SH-SY5Y (cell line): ENCODE results near the gene PDLIM1.

Experiments used
- GATA2 ChIP-seq: IDR thresholded peaks from 2 replicates; pipeline ENCODE4 v1.6.1; 2011; ENCODE audit warnings: mild to moderate bottlenecking, low read depth, low read length
- GATA3 ChIP-seq: IDR thresholded peaks from 2 replicates; pipeline ENCODE4 v1.6.1; 2011; ENCODE audit warnings: low read depth, mild to moderate bottlenecking, low read length, moderate library complexity

DNA sequence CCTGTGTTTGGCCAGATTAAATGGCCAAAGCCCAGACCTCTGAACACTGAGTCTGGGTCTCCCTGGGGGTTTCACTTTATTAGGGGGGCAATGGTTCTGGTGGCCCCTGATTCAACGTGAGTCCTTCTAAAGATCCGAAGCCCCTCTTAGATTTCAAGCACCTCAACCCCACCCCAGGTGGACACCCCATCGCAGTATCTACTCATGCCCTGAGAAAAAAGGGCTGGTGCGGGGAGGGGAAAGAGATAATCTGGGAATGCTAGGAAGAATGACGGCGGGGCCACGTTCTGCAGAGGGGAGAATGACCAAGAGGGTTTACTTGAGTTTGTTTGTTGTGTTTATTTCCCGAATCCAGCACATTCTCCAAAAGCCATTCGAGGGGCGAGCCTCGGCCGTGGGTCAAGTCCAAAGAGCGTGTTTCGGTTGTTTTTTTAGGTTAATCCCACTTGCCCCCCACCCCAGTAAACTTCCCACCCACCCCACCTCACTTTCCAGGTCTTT, 832 bp downstream of the PDLIM1 start:
- no peak for TF ChIP-seq GATA3
- TF ChIP-seq GATA2 = no peak
